Measurements from ENCODE around the gene RIGI.

RIGI gene

GRCh38 chr9:32501868-32502267 lies 24.1 kb downstream of the RIGI start:
- H4K20me1 ChIP-seq (ENCODE audit: low read depth, low read length) = no peaks in the 10 kb centered on the region
- H3K79me2 ChIP-seq (ENCODE audit: insufficient read depth, low read length) = no peaks in the 10 kb centered on the region
- H3K27me3 ChIP-seq (ENCODE audit: low read length) = no peaks in the 10 kb centered on the region
- H3K36me3 ChIP-seq (ENCODE audit: low read length) = no peaks in the 10 kb centered on the region
- no peak overlapping the region for H2AFZ ChIP-seq (ENCODE audit: low read depth, low read length, severe bottlenecking)
- no peaks in the 10 kb centered on the region for H3K9me2 ChIP-seq (replicated peaks; ENCODE audit: insufficient read depth, low read length)
- no peak overlapping the region for H3K4me2 ChIP-seq (ENCODE audit: low read depth, low read length, poor library complexity, severe bottlenecking)
- no peak overlapping the region for H3K27ac ChIP-seq (ENCODE audit: low read depth, low read length)
- TF ChIP-seq EZH2phosphoT487 (conservative IDR thresholded peaks at IDR 0.05; ENCODE audit: low read length) = no peak
- H3K9me3 ChIP-seq (ENCODE audit: insufficient read depth, low read length) = no peaks in the 10 kb centered on the region
- H3K9ac ChIP-seq (ENCODE audit: low read length) = no peak overlapping the region
- H3F3A ChIP-seq (ENCODE audit: insufficient read depth) = no peaks in the 10 kb centered on the region
- H3K4me3 ChIP-seq (ENCODE audit: insufficient read depth, low read length, poor library complexity, severe bottlenecking) = no peak overlapping the region

GRCh38 chr9:32500768-32501167 lies 25.2 kb downstream of the RIGI start:
- Histone ChIP-seq H3K4me3 (ENCODE audit: insufficient read depth, low read length, poor library complexity, severe bottlenecking) (no peak overlapping the region), H2AFZ (ENCODE audit: low read depth, low read length, severe bottlenecking) (no peak overlapping the region), H3K27ac (ENCODE audit: low read depth, low read length) (no peak overlapping the region), H4K20me1 (ENCODE audit: low read depth, low read length) (no peaks in the 10 kb centered on the region), H3K27me3 (ENCODE audit: low read length) (no peaks in the 10 kb centered on the region), H3K9me2 (replicated peaks; ENCODE audit: insufficient read depth, low read length) (no peaks in the 10 kb centered on the region), H3K36me3 (ENCODE audit: low read length) (no peaks in the 10 kb centered on the region), H3F3A (ENCODE audit: insufficient read depth) (no peaks in the 10 kb centered on the region), H3K9me3 (ENCODE audit: insufficient read depth, low read length) (no peaks in the 10 kb centered on the region), H3K4me2 (ENCODE audit: low read depth, low read length, poor library complexity, severe bottlenecking) (no peak overlapping the region), H3K79me2 (ENCODE audit: insufficient read depth, low read length) (no peaks in the 10 kb centered on the region), H3K9ac (ENCODE audit: low read length) (no peak overlapping the region)
- TF ChIP-seq CTCF (IDR thresholded peaks at IDR 0.05; ENCODE audit: insufficient read depth, low read length, poor library complexity, severe bottlenecking) = no peak
- no peak for TF ChIP-seq EZH2phosphoT487 (conservative IDR thresholded peaks at IDR 0.05; ENCODE audit: low read length)

- no peaks in the 10 kb centered on the region for H3K27me3 ChIP-seq (ENCODE audit: low read length)
- no peaks in the 10 kb centered on the region for H4K20me1 ChIP-seq (ENCODE audit: low read depth, low read length)
- H3K4me2 ChIP-seq (ENCODE audit: low read depth, low read length, poor library complexity, severe bottlenecking) = no peak overlapping the region
- H3K36me3 ChIP-seq (ENCODE audit: low read length) = no peaks in the 10 kb centered on the region
- no peak overlapping the region for H3K4me3 ChIP-seq (ENCODE audit: insufficient read depth, low read length, poor library complexity, severe bottlenecking)
- no peaks in the 10 kb centered on the region for H3K79me2 ChIP-seq (ENCODE audit: insufficient read depth, low read length)
- H3K9me2 ChIP-seq (replicated peaks; ENCODE audit: insufficient read depth, low read length) = no peaks in the 10 kb centered on the region
- no peaks in the 10 kb centered on the region for H3F3A ChIP-seq (ENCODE audit: insufficient read depth)
- H3K9ac ChIP-seq (ENCODE audit: low read length) = no peak overlapping the region
- TF ChIP-seq EZH2phosphoT487 (conservative IDR thresholded peaks at IDR 0.05; ENCODE audit: low read length) (no peak), CTCF (IDR thresholded peaks at IDR 0.05; ENCODE audit: insufficient read depth, low read length, poor library complexity, severe bottlenecking) (no peak)
- H2AFZ ChIP-seq (ENCODE audit: low read depth, low read length, severe bottlenecking) = no peak overlapping the region
- no peaks in the 10 kb centered on the region for H3K9me3 ChIP-seq (ENCODE audit: insufficient read depth, low read length)
- H3K27ac ChIP-seq (ENCODE audit: low read depth, low read length) = no peak overlapping the region
Observed at GRCh38 chr9:32497921-32498320, 28.1 kb downstream of the RIGI start.

GRCh38 chr9:32490601-32491000 lies 35.4 kb downstream of the RIGI start:
- H3K27ac ChIP-seq (ENCODE audit: low read depth, low read length) = no peak overlapping the region
- H3K27me3 ChIP-seq (ENCODE audit: low read length) = no peaks in the 10 kb centered on the region
- no peak overlapping the region for H2AFZ ChIP-seq (ENCODE audit: low read depth, low read length, severe bottlenecking)
- H3K79me2 ChIP-seq (ENCODE audit: insufficient read depth, low read length) = no peaks in the 10 kb centered on the region
- H3K9me3 ChIP-seq (ENCODE audit: insufficient read depth, low read length) = no peaks in the 10 kb centered on the region
- H4K20me1 ChIP-seq (ENCODE audit: low read depth, low read length) = no peaks in the 10 kb centered on the region
- H3K9me2 ChIP-seq (replicated peaks; ENCODE audit: insufficient read depth, low read length) = no peaks in the 10 kb centered on the region
- H3F3A ChIP-seq (ENCODE audit: insufficient read depth) = no peaks in the 10 kb centered on the region
- H3K4me3 ChIP-seq (ENCODE audit: insufficient read depth, low read length, poor library complexity, severe bottlenecking) = no peak overlapping the region
- no peaks in the 10 kb centered on the region for H3K36me3 ChIP-seq (ENCODE audit: low read length)
- no peak for TF ChIP-seq EZH2phosphoT487 (conservative IDR thresholded peaks at IDR 0.05; ENCODE audit: low read length)
- no peak for TF ChIP-seq CTCF (IDR thresholded peaks at IDR 0.05; ENCODE audit: insufficient read depth, low read length, poor library complexity, severe bottlenecking)
- H3K9ac ChIP-seq (ENCODE audit: low read length) = no peak overlapping the region
- no peak overlapping the region for H3K4me2 ChIP-seq (ENCODE audit: low read depth, low read length, poor library complexity, severe bottlenecking)

All from SU-DHL-6 (cell line).